GM23338 (cell line): ENCODE results near the gene KCNN3. TPM values are rescaled to one million over a fixed set of nuclear protein-coding genes. Genes with fewer than 3 reads are reported as not detected.

Source experiments
- ATAC-seq: fragments of 200-7000 bp; cut with Tn5 transposase; 3 replicates; pipeline ENCODE4 v1.9.1; 2020
- DNase-seq: peaks from one replicate; pipeline ENCODE4 v3.0.0-alpha.2; 2015; ENCODE audit warnings: low spot score
- H2AFZ ChIP-seq: fragments of 200-600 bp; sonication (generic); 2 replicates; pipeline ENCODE4 v1.8.0; 2016; ENCODE audit warnings: antibody characterized with exemption, mild to moderate bottlenecking, moderate library complexity
- H3F3A ChIP-seq: fragments of 200-600 bp; sonication (generic); replicated peaks from 2 replicates; pipeline ENCODE4 v1.8.0; 2017; ENCODE audit warnings: antibody characterized with exemption, mixed run types, low read depth
- H3K27ac ChIP-seq: fragments of 200-600 bp; sonication (generic); 2 replicates; pipeline ENCODE4 v1.6.1; 2016; ENCODE audit warnings: low read depth
- H3K27me3 ChIP-seq: fragments of 200-600 bp; sonication (generic); 2 replicates; pipeline ENCODE4 v1.8.0; 2016; ENCODE audit warnings: mild to moderate bottlenecking, mixed run types, moderate library complexity; ENCODE audit not compliant: insufficient read depth
- H3K36me3 ChIP-seq: fragments of 200-600 bp; sonication (generic); 2 replicates; pipeline ENCODE4 v1.8.0; 2016; ENCODE audit warnings: mild to moderate bottlenecking; ENCODE audit not compliant: insufficient read depth
- H3K4me1 ChIP-seq: fragments of 200-600 bp; sonication (generic); 2 replicates; pipeline ENCODE4 v1.8.0; 2016; ENCODE audit warnings: mild to moderate bottlenecking, moderate library complexity; ENCODE audit not compliant: insufficient read depth
- H3K4me2 ChIP-seq: fragments of 200-600 bp; sonication (generic); 2 replicates; pipeline ENCODE4 v1.7.1; 2017; ENCODE audit warnings: mixed run types
- H3K4me3 ChIP-seq: fragments of 200-600 bp; sonication (generic); 2 replicates; pipeline ENCODE4 v1.6.1; 2016; ENCODE audit warnings: mixed run types
- H3K79me2 ChIP-seq: fragments of 200-600 bp; sonication (generic); replicated peaks from 2 replicates; pipeline ENCODE4 v1.8.0; 2017; ENCODE audit warnings: mild to moderate bottlenecking; ENCODE audit not compliant: insufficient read depth
- H3K9me2 ChIP-seq: fragments of 200-600 bp; sonication (generic); 2 replicates; pipeline ENCODE4 v1.8.0; 2017; ENCODE audit not compliant: insufficient read depth
- H4K20me1 ChIP-seq: fragments of 200-600 bp; sonication (generic); replicated peaks from 2 replicates; pipeline ENCODE4 v1.8.0; 2017; ENCODE audit warnings: mild to moderate bottlenecking; ENCODE audit not compliant: insufficient read depth
- H3K27ac Mint-ChIP-seq: 2 replicates; pipeline ENCODE4 v1.8.0; 2020; ENCODE audit warnings: inconsistent platforms, mild to moderate bottlenecking, moderate library complexity, mixed read lengths
- H3K27me3 Mint-ChIP-seq: 3 replicates; pipeline ENCODE4 v1.8.0; 2022; ENCODE audit warnings: low read depth, mild to moderate bottlenecking, moderate library complexity, mixed read lengths, inconsistent platforms; ENCODE audit not compliant: insufficient read depth, poor library complexity
- H3K36me3 Mint-ChIP-seq: 3 replicates; pipeline ENCODE4 v1.8.0; 2021; ENCODE audit warnings: low read depth, mild to moderate bottlenecking, inconsistent platforms, moderate library complexity, mixed read lengths
- H3K4me1 Mint-ChIP-seq: 3 replicates; pipeline ENCODE4 v1.8.0; 2020; ENCODE audit warnings: mild to moderate bottlenecking, inconsistent platforms, mixed read lengths
- H3K4me3 Mint-ChIP-seq: 3 replicates; pipeline ENCODE4 v1.8.0; 2021; ENCODE audit warnings: moderate library complexity, mild to moderate bottlenecking, inconsistent platforms, mixed read lengths
- H3K9me3 Mint-ChIP-seq: 3 replicates; pipeline ENCODE4 v1.8.0; 2020; ENCODE audit warnings: moderate library complexity, mild to moderate bottlenecking, inconsistent platforms, mixed read lengths
- CREB1 ChIP-seq: fragments of 250-450 bp; sonication (Bioruptor Pico); IDR thresholded peaks from 2 replicates; pipeline ENCODE4 v1.5.0; 2020; ENCODE audit warnings: low read depth, mild to moderate bottlenecking, moderate library complexity
- polyA plus RNA-seq: library from polyadenylated mRNA; unstranded; fragments of >200 nt; fragmentation: Nextera tagmentation; extraction: Ambion mirVana; gene quantifications from 2 replicates; pipeline ENCODE4 v1.2.1, GENCODE V29; 2016
- total RNA-seq: library from RNA; depleted of rRNA; stranded (reverse); fragments of >200 nt; shearing (Covaris generic); gene quantifications from 2 replicates; pipeline ENCODE4 v1.2.3, GENCODE V29; 2014
- TF ChIP-seq, protein P1 (sequence below): fragments of 250-450 bp; sonication (Bioruptor Pico); IDR thresholded peaks from 2 replicates; pipeline ENCODE4 v1.5.0; 2020; ENCODE audit warnings: mild to moderate bottlenecking, moderate library complexity

The KCNN3 gene
- total and polyA plus RNA-seq, 2 experiments from 2014 or later = 1.9 to 3.0 TPM

DNA sequence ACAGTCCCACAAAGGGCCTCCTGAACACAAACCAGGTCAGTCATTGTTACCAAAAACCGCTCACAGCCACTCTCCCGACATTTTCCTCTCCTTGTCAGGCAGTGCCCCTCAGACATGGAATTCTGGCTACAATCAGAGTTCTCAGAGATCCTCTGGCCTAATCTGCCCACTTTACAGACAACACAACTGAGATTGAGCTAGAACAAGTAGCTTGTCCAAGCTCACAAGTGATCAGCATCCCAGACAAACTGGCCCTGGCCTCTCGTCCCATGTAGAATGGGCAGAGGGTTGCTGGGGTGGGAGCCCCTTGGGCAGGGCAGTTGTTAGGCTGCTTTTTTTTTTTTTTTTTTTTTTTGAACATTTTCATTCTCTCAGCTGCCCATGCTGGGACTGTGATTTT lies 57.2 kb downstream of the KCNN3 start:
- Histone ChIP-seq H3K4me3 (no peak overlapping the region), H3K27me3 (no peaks in the 10 kb centered on the region)
- H3K27me3 Mint-ChIP-seq = peaks cover 6% of the 10 kb centered on the region

More for the DNA sequence above, 57.2 kb downstream of the KCNN3 start:
- DNase-seq (no peak), ATAC-seq (no peak)
- TF ChIP-seq CREB1 (CRISPR knock-in tag) = no peak
- TF ChIP-seq, protein P1, sequence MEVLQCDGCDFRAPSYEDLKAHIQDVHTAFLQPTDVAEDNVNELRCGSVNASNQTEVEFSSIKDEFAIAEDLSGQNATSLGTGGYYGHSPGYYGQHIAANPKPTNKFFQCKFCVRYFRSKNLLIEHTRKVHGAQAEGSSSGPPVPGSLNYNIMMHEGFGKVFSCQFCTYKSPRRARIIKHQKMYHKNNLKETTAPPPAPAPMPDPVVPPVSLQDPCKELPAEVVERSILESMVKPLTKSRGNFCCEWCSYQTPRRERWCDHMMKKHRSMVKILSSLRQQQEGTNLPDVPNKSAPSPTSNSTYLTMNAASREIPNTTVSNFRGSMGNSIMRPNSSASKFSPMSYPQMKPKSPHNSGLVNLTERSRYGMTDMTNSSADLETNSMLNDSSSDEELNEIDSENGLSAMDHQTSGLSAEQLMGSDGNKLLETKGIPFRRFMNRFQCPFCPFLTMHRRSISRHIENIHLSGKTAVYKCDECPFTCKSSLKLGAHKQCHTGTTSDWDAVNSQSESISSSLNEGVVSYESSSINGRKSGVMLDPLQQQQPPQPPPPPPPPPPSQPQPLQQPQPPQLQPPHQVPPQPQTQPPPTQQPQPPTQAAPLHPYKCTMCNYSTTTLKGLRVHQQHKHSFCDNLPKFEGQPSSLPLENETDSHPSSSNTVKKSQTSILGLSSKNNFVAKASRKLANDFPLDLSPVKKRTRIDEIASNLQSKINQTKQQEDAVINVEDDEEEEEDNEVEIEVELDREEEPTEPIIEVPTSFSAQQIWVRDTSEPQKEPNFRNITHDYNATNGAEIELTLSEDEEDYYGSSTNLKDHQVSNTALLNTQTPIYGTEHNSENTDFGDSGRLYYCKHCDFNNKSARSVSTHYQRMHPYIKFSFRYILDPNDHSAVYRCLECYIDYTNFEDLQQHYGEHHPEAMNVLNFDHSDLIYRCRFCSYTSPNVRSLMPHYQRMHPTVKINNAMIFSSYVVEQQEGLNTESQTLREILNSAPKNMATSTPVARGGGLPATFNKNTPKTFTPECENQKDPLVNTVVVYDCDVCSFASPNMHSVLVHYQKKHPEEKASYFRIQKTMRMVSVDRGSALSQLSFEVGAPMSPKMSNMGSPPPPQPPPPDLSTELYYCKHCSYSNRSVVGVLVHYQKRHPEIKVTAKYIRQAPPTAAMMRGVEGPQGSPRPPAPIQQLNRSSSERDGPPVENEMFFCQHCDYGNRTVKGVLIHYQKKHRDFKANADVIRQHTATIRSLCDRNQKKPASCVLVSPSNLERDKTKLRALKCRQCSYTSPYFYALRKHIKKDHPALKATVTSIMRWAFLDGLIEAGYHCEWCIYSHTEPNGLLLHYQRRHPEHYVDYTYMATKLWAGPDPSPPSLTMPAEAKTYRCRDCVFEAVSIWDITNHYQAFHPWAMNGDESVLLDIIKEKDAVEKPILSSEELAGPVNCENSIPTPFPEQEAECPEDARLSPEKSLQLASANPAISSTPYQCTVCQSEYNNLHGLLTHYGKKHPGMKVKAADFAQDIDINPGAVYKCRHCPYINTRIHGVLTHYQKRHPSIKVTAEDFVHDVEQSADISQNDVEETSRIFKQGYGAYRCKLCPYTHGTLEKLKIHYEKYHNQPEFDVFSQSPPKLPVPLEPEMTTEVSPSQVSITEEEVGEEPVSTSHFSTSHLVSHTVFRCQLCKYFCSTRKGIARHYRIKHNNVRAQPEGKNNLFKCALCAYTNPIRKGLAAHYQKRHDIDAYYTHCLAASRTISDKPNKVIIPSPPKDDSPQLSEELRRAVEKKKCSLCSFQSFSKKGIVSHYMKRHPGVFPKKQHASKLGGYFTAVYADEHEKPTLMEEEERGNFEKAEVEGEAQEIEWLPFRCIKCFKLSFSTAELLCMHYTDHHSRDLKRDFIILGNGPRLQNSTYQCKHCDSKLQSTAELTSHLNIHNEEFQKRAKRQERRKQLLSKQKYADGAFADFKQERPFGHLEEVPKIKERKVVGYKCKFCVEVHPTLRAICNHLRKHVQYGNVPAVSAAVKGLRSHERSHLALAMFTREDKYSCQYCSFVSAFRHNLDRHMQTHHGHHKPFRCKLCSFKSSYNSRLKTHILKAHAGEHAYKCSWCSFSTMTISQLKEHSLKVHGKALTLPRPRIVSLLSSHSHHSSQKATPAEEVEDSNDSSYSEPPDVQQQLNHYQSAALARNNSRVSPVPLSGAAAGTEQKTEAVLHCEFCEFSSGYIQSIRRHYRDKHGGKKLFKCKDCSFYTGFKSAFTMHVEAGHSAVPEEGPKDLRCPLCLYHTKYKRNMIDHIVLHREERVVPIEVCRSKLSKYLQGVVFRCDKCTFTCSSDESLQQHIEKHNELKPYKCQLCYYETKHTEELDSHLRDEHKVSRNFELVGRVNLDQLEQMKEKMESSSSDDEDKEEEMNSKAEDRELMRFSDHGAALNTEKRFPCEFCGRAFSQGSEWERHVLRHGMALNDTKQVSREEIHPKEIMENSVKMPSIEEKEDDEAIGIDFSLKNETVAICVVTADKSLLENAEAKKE = no peak
- Mint-ChIP-seq H3K4me1 (peaks cover 31% of the 10 kb centered on the region), H3K4me3 (no peak overlapping the region), H3K27ac (no peak overlapping the region), H3K36me3 (no peaks in the 10 kb centered on the region), H3K9me3 (no peaks in the 10 kb centered on the region; the same call in 2 of the 3 replicates)
- Histone ChIP-seq H3F3A (no peaks in the 10 kb centered on the region), H2AFZ (no peak overlapping the region), H3K79me2 (no peaks in the 10 kb centered on the region), H3K9me2 (no peaks in the 10 kb centered on the region), H3K4me1 (peaks cover 10% of the 10 kb centered on the region), H3K4me2 (no peak overlapping the region), H3K36me3 (no peaks in the 10 kb centered on the region), H4K20me1 (no peaks in the 10 kb centered on the region), H3K27ac (no peak overlapping the region)
